Endodermal cell (in vitro differentiated cells): Measurements from ENCODE around the gene MAP4K4. TPM values are rescaled to one million over a fixed set of nuclear protein-coding genes. Genes with fewer than 3 reads are reported as not detected.

Source experiments
- DNase-seq: peaks from one replicate; pipeline ENCODE4 v3.0.0-alpha.2; 2017
- H3K27ac ChIP-seq: 2 replicates; pipeline ENCODE4 v1.5.1; 2013; ENCODE audit warnings: mild to moderate bottlenecking, low read depth, low read length, moderate library complexity
- H3K27me3 ChIP-seq: 2 replicates; pipeline ENCODE4 v1.6.1; 2013; ENCODE audit warnings: mild to moderate bottlenecking, low read length, moderate library complexity; ENCODE audit not compliant: insufficient read depth, control insufficient read depth, poor library complexity, severe bottlenecking
- H3K36me3 ChIP-seq: 2 replicates; pipeline ENCODE4 v1.7.0; 2013; ENCODE audit warnings: mild to moderate bottlenecking, low read length, moderate library complexity; ENCODE audit not compliant: control insufficient read depth, insufficient read depth
- H3K4me1 ChIP-seq: one replicate; pipeline ENCODE4 v1.7.0; 2013; ENCODE audit warnings: low read length; ENCODE audit not compliant: control insufficient read depth, insufficient read depth
- H3K4me3 ChIP-seq: 2 replicates; pipeline ENCODE4 v1.5.1; 2013; ENCODE audit warnings: mild to moderate bottlenecking, low read length, moderate library complexity
- H3K9ac ChIP-seq: 2 replicates; pipeline ENCODE4 v1.6.1; 2013; ENCODE audit warnings: mild to moderate bottlenecking, low read length, moderate library complexity; ENCODE audit not compliant: poor library complexity, severe bottlenecking; ENCODE audit errors: extremely low read depth
- H3K9me3 ChIP-seq: 2 replicates; pipeline ENCODE4 v1.6.1; 2013; ENCODE audit warnings: mild to moderate bottlenecking, low read length, moderate library complexity; ENCODE audit not compliant: control insufficient read depth
- H3K27ac Mint-ChIP-seq: 2 replicates; pipeline ENCODE4 v1.8.0; 2020; ENCODE audit warnings: mixed read lengths
- H3K27me3 Mint-ChIP-seq: 2 replicates; pipeline ENCODE4 v1.8.0; 2021; ENCODE audit warnings: mild to moderate bottlenecking, mixed read lengths; ENCODE audit not compliant: insufficient read depth
- H3K36me3 Mint-ChIP-seq: 2 replicates; pipeline ENCODE4 v1.8.0; 2020; ENCODE audit warnings: low read depth, mixed read lengths
- H3K4me1 Mint-ChIP-seq: 2 replicates; pipeline ENCODE4 v1.8.0; 2020; ENCODE audit warnings: mixed read lengths
- H3K4me3 Mint-ChIP-seq: 2 replicates; pipeline ENCODE4 v1.8.0; 2020; ENCODE audit warnings: mild to moderate bottlenecking, moderate library complexity, mixed read lengths
- H3K9me3 Mint-ChIP-seq: 2 replicates; pipeline ENCODE4 v1.8.0; 2020; ENCODE audit warnings: mild to moderate bottlenecking, mixed read lengths
- CTCF ChIP-seq: fragments of 200-600 bp; sonication (generic); conservative IDR thresholded peaks from 2 replicates; pipeline ENCODE4 v1.5.0; 2021; ENCODE audit warnings: antibody characterized with exemption, mild to moderate bottlenecking
- WGBS, 2 experiments: methylation state at CpG; one replicate each; pipeline versions ENCODE4 v1.1.5 to v1.1.7; 2013; ENCODE audit warnings: missing lambda C conversion rate in 2 of 2, mixed read lengths in 1 of 2; ENCODE audit not compliant: insufficient coverage in 1 of 2, insufficient read length in 1 of 2; 5-methylcytosine and 5-hydroxymethylcytosine counted together
- total RNA-seq, 2 donors: library from RNA; stranded (reverse); fragmentation: NEBNext Ultra II Directional in 1 of 2; extraction: Animal tissue kit (Norgen Biotek cat#: 25700) in 1 of 2; gene quantifications; 2 replicates in 1 of 2; 3 replicates in 1 of 2; pipeline ENCODE4 v1.2.1, GENCODE V29; 2021

Gene MAP4K4
- total RNA-seq, 2 donors from 2014 or later: 130 to 142 TPM

GRCh38 chr2:101776172-101777043 lies 78.9 kb downstream of the MAP4K4 start:
- no peak overlapping the region for H3K27ac Mint-ChIP-seq
- WGBS, 2 experiments: 70 to 75% methylated on average over 4 to 8 of the region's 10 CpGs
- no peaks in the 10 kb centered on the region for H3K9me3 Mint-ChIP-seq

GRCh38 chr2:101777337-101777736 lies 79.8 kb downstream of the MAP4K4 start:
- 97 to 98% methylated on average over 10 to 11 of the region's 11 CpGs for WGBS, 2 experiments
- H3K4me1 Mint-ChIP-seq: peaks cover 63% of the 10 kb centered on the region
- H3K9me3 Mint-ChIP-seq: no peaks in the 10 kb centered on the region
- H3K27ac Mint-ChIP-seq: no peak overlapping the region
- Histone ChIP-seq H3K4me1 (peaks cover 18% of the 10 kb centered on the region), H3K27ac (no peak overlapping the region), H3K4me3 (no peak overlapping the region), H3K27me3 (no peaks in the 10 kb centered on the region), H3K36me3 (no peaks in the 10 kb centered on the region), H3K9ac (no peak overlapping the region), H3K9me3 (no peaks in the 10 kb centered on the region)
- no peak for TF ChIP-seq CTCF
- no peaks in the 10 kb centered on the region for H3K36me3 Mint-ChIP-seq
- H3K4me3 Mint-ChIP-seq: no peak overlapping the region
- no peak for DNase-seq
- no peaks in the 10 kb centered on the region for H3K27me3 Mint-ChIP-seq

More at GRCh38 chr2:101776172-101777043, 78.9 kb downstream of the MAP4K4 start:
- Mint-ChIP-seq H3K27me3 (no peaks in the 10 kb centered on the region), H3K4me1 (peaks cover 73% of the 10 kb centered on the region), H3K36me3 (no peaks in the 10 kb centered on the region), H3K4me3 (no peak overlapping the region)
- DNase-seq: peak; percentile 79
- Histone ChIP-seq H3K9ac (no peak overlapping the region), H3K4me3 (no peak overlapping the region), H3K9me3 (no peaks in the 10 kb centered on the region), H3K4me1 (peaks cover 21% of the 10 kb centered on the region), H3K36me3 (no peaks in the 10 kb centered on the region), H3K27ac (no peak overlapping the region), H3K27me3 (no peaks in the 10 kb centered on the region)
- TF ChIP-seq CTCF: peak; percentile 72

- H3K4me1 Mint-ChIP-seq: peaks cover 59% of the 10 kb centered on the region
Measured at GRCh38 chr2:101778102-101778501, 80.6 kb downstream of the MAP4K4 start.

More at GRCh38 chr2:101778102-101778501, 80.6 kb downstream of the MAP4K4 start:
- Histone ChIP-seq H3K4me1 (peaks cover 15% of the 10 kb centered on the region), H3K9me3 (no peaks in the 10 kb centered on the region), H3K9ac (no peak overlapping the region), H3K27me3 (no peaks in the 10 kb centered on the region), H3K4me3 (no peak overlapping the region), H3K27ac (no peak overlapping the region), H3K36me3 (no peaks in the 10 kb centered on the region)
- no peaks in the 10 kb centered on the region for H3K9me3 Mint-ChIP-seq
- WGBS, 2 experiments: 92 to 98% methylated on average over 4 to 6 of the region's 6 CpGs
- H3K27me3 Mint-ChIP-seq: no peaks in the 10 kb centered on the region
- no peaks in the 10 kb centered on the region for H3K36me3 Mint-ChIP-seq
- H3K4me3 Mint-ChIP-seq: no peak overlapping the region
- TF ChIP-seq CTCF: no peak
- no peak for DNase-seq
- H3K27ac Mint-ChIP-seq: peak overlapping the region; percentile 11
